Measurements from ENCODE around the gene DOK3.
A peak's percentile ranks its signal among the peaks of the same experiment; 100 is the strongest.

DOK3 gene

DNA sequence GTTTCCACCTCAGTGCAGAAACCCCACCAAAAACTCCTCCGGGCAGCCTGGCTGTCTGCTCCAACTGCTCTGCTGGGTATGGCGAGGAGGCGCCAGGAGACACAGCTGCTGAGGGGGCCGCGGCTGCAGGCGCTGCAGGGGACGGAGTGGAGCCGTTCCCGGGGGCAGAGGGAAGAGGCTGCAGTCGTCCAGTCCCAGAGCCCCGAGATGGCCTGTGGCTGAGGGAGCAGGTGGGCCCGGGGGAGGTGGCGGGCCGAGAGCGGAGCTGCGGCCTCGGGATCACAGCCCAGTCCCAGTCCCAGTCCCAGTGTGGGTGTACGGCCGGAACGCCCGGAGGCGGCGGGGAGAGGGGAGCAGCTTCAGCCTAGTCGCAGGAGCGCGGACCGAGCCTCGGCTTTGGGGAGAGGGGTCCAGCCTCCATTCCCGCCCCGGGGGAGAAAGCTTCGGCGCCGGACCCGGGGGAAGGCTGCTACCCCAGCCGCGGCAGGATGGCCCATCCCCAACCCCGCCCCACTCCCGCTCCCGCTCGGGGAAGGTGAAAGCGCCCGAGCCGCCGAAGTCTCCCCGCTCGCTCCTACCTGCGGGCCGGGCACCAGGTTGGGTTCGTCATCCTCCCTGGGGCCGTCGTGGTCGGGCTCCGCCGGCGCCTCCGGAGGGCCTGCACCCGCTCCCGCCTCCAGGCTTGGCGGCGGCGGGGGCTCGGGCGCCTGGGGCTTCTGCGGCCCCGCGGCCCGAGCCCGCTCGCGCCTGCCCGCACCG lies 44.2 kb upstream of the DOK3 start:
- no peak for DNase-seq (ENCODE audit: low read depth)
- H3K4me3 ChIP-seq (ENCODE audit: low read length) = peak overlapping the region; percentile 80
- TF ChIP-seq, protein P1, sequence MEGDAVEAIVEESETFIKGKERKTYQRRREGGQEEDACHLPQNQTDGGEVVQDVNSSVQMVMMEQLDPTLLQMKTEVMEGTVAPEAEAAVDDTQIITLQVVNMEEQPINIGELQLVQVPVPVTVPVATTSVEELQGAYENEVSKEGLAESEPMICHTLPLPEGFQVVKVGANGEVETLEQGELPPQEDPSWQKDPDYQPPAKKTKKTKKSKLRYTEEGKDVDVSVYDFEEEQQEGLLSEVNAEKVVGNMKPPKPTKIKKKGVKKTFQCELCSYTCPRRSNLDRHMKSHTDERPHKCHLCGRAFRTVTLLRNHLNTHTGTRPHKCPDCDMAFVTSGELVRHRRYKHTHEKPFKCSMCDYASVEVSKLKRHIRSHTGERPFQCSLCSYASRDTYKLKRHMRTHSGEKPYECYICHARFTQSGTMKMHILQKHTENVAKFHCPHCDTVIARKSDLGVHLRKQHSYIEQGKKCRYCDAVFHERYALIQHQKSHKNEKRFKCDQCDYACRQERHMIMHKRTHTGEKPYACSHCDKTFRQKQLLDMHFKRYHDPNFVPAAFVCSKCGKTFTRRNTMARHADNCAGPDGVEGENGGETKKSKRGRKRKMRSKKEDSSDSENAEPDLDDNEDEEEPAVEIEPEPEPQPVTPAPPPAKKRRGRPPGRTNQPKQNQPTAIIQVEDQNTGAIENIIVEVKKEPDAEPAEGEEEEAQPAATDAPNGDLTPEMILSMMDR (conservative IDR thresholded peaks at IDR 0.05; ENCODE audit: low read depth, low read length) = no peak

DNA sequence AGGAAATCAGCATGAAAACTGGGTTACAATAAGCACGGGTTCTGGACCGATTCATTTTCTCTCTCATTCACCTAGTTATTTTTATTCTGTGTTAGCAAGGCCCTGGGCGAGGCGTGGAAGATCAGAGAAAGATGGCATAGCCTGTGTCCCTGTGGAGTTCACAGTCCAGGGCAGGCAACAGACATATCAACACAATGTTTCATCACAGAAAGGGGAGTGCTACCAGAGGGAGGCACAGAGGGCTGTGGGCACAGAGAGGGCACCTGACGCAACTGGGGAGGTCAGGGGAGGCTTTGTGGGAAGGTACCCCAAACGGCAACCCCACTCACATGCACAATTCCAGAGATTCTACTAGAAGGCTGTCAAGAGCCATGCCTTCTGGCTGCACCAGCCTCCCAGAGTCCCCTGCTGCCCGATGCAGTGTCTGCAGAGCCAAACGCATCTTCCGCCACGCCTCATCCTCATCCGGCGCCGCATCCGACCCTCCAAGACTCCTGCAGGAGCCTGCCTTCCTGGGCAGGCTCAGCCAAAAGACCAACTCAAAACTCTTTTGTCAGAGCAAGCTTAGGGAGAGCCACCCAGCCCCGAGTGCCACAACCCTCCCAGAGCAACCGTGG lies 43.3 kb upstream of the DOK3 start:
- H3K4me3 ChIP-seq (ENCODE audit: low read length) = peak overlapping the region; percentile 80
- TF ChIP-seq, protein P1 (conservative IDR thresholded peaks at IDR 0.05; ENCODE audit: low read depth, low read length) = no peak
- DNase-seq (ENCODE audit: low read depth) = no peak

DNA sequence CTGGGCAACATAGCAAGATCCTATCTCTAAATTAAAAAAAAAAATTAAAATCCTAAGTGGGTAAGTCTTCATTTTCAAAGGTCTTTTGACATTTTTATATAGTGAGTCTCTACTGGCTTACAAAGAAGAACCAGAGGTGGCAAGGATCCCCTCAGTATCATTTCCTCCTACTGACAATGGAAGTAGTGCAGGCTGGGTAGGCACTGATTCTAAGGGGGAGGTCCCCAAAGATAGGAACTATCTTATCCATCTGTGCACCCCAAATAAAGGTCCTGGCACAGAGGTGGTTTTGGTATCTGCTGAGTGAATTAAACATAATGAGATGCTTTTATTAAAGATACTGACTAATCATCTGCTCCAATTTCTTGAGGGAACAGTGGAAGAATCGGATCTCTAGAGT lies 40.5 kb upstream of the DOK3 start:
- DNase-seq (ENCODE audit: low read depth) = no peak
- H3K4me3 ChIP-seq (ENCODE audit: low read length) = no peak overlapping the region
- TF ChIP-seq, protein P1 (conservative IDR thresholded peaks at IDR 0.05; ENCODE audit: low read depth, low read length) = no peak

DNA sequence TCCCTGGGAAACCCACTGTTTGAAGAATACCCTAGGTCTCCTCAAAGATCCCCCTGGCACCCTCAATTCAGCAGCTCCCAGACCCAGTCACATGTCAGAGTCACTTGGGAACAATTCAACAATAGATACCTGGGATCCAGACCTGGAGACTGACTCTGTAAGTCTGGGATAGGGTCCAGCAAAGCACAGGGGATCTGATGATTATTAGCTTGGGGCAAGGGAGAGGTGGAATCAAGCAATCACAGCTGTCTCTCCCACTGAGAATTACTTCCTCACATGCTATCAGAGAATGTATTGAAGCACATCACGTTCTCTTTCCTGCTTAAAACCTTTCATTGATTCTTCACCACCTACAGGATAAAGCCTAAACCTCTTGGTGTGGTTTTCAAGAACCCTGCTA lies 38.9 kb upstream of the DOK3 start:
- DNase-seq (ENCODE audit: low read depth) = no peak
- TF ChIP-seq, protein P1 (conservative IDR thresholded peaks at IDR 0.05; ENCODE audit: low read depth, low read length) = no peak
- H3K4me3 ChIP-seq (ENCODE audit: low read length) = no peak overlapping the region

DNA sequence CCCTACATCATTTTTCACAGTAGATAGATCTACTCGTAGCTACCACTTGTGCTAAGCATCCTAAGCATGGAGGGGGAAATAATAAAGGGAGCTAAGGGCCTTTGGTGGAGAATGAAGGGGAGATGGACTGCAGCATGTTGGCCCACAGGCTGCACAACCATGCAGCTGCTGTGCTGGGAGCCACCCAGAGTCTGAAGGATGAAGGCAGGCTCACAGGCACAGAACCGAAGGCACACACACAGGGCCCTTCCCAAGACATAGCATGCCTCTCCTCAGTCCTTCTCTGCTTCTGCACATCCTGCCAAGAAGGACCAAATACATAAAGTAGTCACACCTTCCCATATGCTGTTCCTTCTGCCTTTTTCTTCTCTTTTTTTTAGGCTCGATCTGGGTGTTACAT lies 38.1 kb upstream of the DOK3 start:
- H3K4me3 ChIP-seq (ENCODE audit: low read length) = no peak overlapping the region
- TF ChIP-seq, protein P1 (conservative IDR thresholded peaks at IDR 0.05; ENCODE audit: low read depth, low read length) = no peak
- DNase-seq (ENCODE audit: low read depth) = no peak

DNA sequence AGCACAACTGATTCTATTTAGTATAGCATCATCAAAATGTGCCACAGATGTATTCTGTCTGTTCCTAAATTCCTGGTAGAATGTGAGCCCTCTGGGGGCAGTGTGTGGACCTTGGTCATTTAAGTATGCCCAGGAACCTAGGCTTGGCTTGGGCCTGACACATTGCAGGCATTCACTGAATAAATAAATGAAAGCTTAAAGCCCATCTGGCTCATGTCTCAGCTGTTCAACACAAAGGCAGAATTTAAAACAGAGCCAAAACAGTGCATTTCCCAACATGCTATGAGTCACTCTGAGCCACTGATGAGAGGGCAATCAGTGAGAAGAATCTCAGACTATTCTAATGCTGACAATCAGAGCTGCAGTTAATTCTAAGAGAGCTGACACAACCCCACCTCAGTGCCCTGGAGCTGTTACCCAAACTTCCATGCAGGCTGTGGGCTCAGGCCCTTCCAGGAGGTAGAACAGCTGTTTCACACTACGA lies 36.7 kb upstream of the DOK3 start:
- TF ChIP-seq, protein P1 (conservative IDR thresholded peaks at IDR 0.05; ENCODE audit: low read depth, low read length) = no peak
- DNase-seq (ENCODE audit: low read depth) = peak; percentile 81
- H3K4me3 ChIP-seq (ENCODE audit: low read length) = no peak overlapping the region
